ENCODE measurements around the gene CDKAL1.

Gene CDKAL1

DNA sequence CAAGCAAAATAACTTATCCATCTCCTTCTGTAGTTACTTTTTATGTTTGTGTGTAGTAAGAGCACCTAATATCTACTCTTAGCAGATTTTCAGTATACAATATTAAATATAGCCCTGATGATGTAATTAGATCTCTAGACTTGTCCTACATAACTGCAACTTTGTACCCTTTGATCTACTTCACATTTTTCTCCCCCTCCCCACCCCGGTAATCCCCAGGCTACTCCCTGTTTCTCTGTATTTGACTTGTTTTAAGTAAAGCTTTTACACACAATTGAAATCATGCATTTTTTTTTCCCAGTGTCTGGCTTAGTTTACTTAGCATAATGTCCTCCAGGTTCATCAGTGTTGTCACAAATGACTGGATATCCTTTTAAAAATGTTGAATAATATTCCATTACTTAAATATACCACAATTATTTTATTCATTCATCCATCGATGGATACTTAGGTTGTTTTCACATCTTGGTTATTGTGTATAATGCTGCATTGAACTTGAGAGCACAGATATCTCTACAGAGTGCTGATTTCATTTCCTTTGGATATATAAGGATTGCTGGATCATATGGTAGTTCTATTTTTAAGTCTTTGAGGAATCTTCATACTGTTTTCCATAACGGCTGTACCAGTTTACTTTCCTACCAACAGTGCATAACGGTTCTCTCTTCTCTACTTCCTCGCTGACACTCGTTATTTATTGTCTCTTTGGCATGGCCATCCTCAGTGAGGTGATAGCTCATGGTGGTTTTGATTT is 212.7 kb downstream of the CDKAL1 start:
- TF ChIP-seq SIN3A (IDR thresholded peaks at IDR 0.05; ENCODE audit: borderline replicate concordance, insufficient read depth, low read length) (no peak), TAF1 (IDR thresholded peaks at IDR 0.05; ENCODE audit: borderline replicate concordance, insufficient read depth, low read length) (no peak), POLR2AphosphoS5 (IDR thresholded peaks at IDR 0.05; ENCODE audit: low read depth, low read length) (no peak), FOXP2 (optimal IDR thresholded peaks at IDR 0.05; ENCODE audit: borderline replicate concordance, extremely low read depth, extremely low read length, insufficient read depth) (no peak)
- TF ChIP-seq, protein P1, sequence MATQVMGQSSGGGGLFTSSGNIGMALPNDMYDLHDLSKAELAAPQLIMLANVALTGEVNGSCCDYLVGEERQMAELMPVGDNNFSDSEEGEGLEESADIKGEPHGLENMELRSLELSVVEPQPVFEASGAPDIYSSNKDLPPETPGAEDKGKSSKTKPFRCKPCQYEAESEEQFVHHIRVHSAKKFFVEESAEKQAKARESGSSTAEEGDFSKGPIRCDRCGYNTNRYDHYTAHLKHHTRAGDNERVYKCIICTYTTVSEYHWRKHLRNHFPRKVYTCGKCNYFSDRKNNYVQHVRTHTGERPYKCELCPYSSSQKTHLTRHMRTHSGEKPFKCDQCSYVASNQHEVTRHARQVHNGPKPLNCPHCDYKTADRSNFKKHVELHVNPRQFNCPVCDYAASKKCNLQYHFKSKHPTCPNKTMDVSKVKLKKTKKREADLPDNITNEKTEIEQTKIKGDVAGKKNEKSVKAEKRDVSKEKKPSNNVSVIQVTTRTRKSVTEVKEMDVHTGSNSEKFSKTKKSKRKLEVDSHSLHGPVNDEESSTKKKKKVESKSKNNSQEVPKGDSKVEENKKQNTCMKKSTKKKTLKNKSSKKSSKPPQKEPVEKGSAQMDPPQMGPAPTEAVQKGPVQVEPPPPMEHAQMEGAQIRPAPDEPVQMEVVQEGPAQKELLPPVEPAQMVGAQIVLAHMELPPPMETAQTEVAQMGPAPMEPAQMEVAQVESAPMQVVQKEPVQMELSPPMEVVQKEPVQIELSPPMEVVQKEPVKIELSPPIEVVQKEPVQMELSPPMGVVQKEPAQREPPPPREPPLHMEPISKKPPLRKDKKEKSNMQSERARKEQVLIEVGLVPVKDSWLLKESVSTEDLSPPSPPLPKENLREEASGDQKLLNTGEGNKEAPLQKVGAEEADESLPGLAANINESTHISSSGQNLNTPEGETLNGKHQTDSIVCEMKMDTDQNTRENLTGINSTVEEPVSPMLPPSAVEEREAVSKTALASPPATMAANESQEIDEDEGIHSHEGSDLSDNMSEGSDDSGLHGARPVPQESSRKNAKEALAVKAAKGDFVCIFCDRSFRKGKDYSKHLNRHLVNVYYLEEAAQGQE (IDR thresholded peaks at IDR 0.05; ENCODE audit: insufficient read depth in 1 of 2, low read depth in 2 of 2, low read length in 2 of 2), result no peak

DNA sequence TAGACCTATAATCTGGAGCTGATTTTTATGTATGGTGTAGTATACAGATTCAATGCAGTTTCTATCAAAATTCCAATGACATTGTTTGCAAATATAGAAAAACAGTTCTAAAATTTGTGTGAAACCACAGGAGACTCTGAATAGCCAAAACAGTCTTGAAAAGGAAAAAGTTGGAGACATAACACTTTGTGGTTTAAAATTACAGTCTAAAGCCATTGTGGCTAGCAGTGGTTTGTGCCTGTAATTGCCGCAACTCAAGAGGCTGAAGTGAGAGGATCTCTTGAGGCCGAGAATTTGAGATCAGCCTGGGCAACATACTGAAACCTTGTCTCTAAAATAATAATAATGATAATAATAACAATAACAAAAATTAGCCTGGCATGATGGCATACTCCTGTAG is 213.7 kb downstream of the CDKAL1 start:
- TF ChIP-seq SIN3A (IDR thresholded peaks at IDR 0.05; ENCODE audit: borderline replicate concordance, insufficient read depth, low read length), result no peak
- no peak for TF ChIP-seq POLR2AphosphoS5 (IDR thresholded peaks at IDR 0.05; ENCODE audit: low read depth, low read length)
- no peak for TF ChIP-seq TAF1 (IDR thresholded peaks at IDR 0.05; ENCODE audit: borderline replicate concordance, insufficient read depth, low read length)
- TF ChIP-seq FOXP2 (optimal IDR thresholded peaks at IDR 0.05; ENCODE audit: borderline replicate concordance, extremely low read depth, extremely low read length, insufficient read depth), result no peak
- TF ChIP-seq, protein P1 (IDR thresholded peaks at IDR 0.05; ENCODE audit: insufficient read depth in 1 of 2, low read depth in 2 of 2, low read length in 2 of 2), result no peak

DNA sequence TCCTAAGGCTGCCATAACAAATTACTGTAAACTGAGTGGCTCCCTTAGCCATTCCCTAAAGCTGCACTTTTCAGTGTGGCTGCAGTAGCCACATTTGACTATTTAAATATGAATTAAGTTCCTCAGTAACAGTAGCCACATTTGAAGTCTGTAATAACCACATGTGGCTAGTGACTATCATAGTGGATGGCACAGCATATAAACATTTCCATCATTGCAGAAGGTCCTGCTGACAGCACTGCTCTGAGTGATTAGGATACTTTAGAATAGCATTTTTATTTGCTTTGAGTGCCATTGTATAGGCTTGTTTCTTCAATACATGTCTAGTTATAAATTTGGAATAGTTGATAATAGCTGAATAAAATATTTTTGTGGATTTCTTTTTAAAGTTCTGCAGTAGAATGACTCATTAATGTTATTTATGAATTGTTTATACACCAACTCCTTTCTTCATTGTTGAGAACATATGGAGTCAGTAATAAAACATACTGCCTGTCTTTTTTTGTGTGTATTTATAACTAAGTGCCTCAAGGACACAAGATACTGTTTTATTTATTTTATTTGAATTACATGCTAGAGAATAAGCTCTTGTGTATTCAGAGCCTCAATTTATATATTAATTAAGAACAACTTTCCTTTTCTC is 217.2 kb downstream of the CDKAL1 start:
- TF ChIP-seq TAF1 (IDR thresholded peaks at IDR 0.05; ENCODE audit: borderline replicate concordance, insufficient read depth, low read length), result no peak
- no peak for TF ChIP-seq POLR2AphosphoS5 (IDR thresholded peaks at IDR 0.05; ENCODE audit: low read depth, low read length)
- TF ChIP-seq SIN3A (IDR thresholded peaks at IDR 0.05; ENCODE audit: borderline replicate concordance, insufficient read depth, low read length), result no peak
- TF ChIP-seq FOXP2 (optimal IDR thresholded peaks at IDR 0.05; ENCODE audit: borderline replicate concordance, extremely low read depth, extremely low read length, insufficient read depth), result no peak
- TF ChIP-seq, protein P1 (IDR thresholded peaks at IDR 0.05; ENCODE audit: insufficient read depth in 1 of 2, low read depth in 2 of 2, low read length in 2 of 2), result no peak

DNA sequence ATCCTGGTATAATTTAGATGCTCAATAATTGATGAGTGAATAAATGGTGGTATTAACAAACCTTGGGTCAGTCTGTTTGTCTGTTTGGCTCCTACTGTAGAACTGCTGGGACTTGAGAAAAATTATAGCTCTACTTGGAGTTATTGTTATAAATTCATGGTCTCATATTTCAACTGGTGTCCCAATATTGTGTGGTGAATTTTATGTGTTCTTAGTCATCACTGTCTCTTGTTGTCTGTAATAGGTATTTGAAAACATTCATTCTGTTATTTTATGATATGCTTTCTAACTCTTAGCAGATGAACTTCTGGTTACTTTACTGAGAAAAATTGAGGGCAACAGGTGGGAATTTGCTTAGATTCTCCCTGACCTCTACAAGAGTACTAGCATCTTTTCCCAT is 221.4 kb downstream of the CDKAL1 start:
- TF ChIP-seq TAF1 (IDR thresholded peaks at IDR 0.05; ENCODE audit: borderline replicate concordance, insufficient read depth, low read length) (no peak), FOXP2 (optimal IDR thresholded peaks at IDR 0.05; ENCODE audit: borderline replicate concordance, extremely low read depth, extremely low read length, insufficient read depth) (no peak), SIN3A (IDR thresholded peaks at IDR 0.05; ENCODE audit: borderline replicate concordance, insufficient read depth, low read length) (no peak), POLR2AphosphoS5 (IDR thresholded peaks at IDR 0.05; ENCODE audit: low read depth, low read length) (no peak)
- TF ChIP-seq, protein P1 (IDR thresholded peaks at IDR 0.05; ENCODE audit: insufficient read depth in 1 of 2, low read depth in 2 of 2, low read length in 2 of 2), result no peak
